Heart left ventricle (tissue), 16 donors: ENCODE results near the gene SLC7A6. TPM values are rescaled to one million over a fixed set of nuclear protein-coding genes. Genes with fewer than 3 reads are reported as not detected.

Experiments used
- ATAC-seq, 4 donors: fragments of 200-7000 bp; cut with Tn5 transposase; one replicate each; pipeline ENCODE4 v1.9.1; 2020 to 2022; ENCODE audit warnings: moderate library complexity in 4 of 4, mild to moderate bottlenecking in 3 of 4, moderate number of reproducible peaks in 1 of 4
- DNase-seq, 5 donors: peaks; one replicate each; pipeline ENCODE4 v3.0.0-alpha.2; 2020
- H3K27ac ChIP-seq, 12 donors: fragments of 200-600 bp; sonication (generic) in 4 of 12; one replicate each; pipeline versions ENCODE4 v1.5.0 to v1.8.0; 2016 to 2022; ENCODE audit warnings: mild to moderate bottlenecking in 2 of 12
- H3K27me3 ChIP-seq, 9 donors: fragments of 200-600 bp; sonication (generic) in 2 of 9; one replicate each; pipeline versions ENCODE4 v1.5.1 to v1.8.0; 2016 to 2022; ENCODE audit warnings: mild to moderate bottlenecking in 3 of 9
- H3K36me3 ChIP-seq, 9 donors: fragments of 200-600 bp; sonication (generic) in 2 of 9; one replicate each; pipeline versions ENCODE4 v1.5.0 to v1.8.0; 2018 to 2022; ENCODE audit warnings: mild to moderate bottlenecking in 2 of 9
- H3K4me1 ChIP-seq, 12 donors: fragments of 200-600 bp; sonication (generic) in 4 of 12; one replicate each; pipeline versions ENCODE4 v1.5.0 to v1.8.0; 2016 to 2022; ENCODE audit warnings: mild to moderate bottlenecking in 3 of 12
- H3K4me3 ChIP-seq, 12 donors: fragments of 200-600 bp; sonication (generic) in 4 of 12; one replicate each; pipeline versions ENCODE4 v1.5.0 to v1.8.0; 2017 to 2022; ENCODE audit warnings: mild to moderate bottlenecking in 9 of 12, moderate library complexity in 4 of 12
- H3K9me3 ChIP-seq, 12 donors: fragments of 200-600 bp; sonication (generic) in 4 of 12; one replicate each; pipeline versions ENCODE4 v1.5.0 to v1.8.0; 2016 to 2022; ENCODE audit warnings: mild to moderate bottlenecking in 1 of 12
- CTCF ChIP-seq, 12 donors: fragments of 200-600 bp; sonication (generic) in 4 of 12; IDR thresholded peaks; one replicate each; pipeline versions ENCODE4 v1.5.0 to v1.8.0; 2018 to 2022; ENCODE audit warnings: antibody characterized with exemption in 12 of 12, mild to moderate bottlenecking in 5 of 12
- POLR2A ChIP-seq, 2 donors: fragments of 450-650 bp; IDR thresholded peaks; one replicate each; pipeline ENCODE4 v1.6.1; 2017; ENCODE audit warnings: antibody characterized with exemption in 2 of 2, mild to moderate bottlenecking in 2 of 2, moderate library complexity in 2 of 2
- WGBS, 4 donors: extraction: QIAGEN DNeasy Blood & Tissue Kit in 2 of 4; methylation state at CpG; one replicate each; pipeline versions ENCODE4 v1.1.5 to v1.1.7; 2013 to 2018; 5-methylcytosine and 5-hydroxymethylcytosine counted together
- intact Hi-C, 10 donors: fragments of 100-400 bp; cut with DNase I; formaldehyde crosslinking; loops; one replicate each; pipeline versions ENCODE4 v1.11.1 to v1.14.2; 2022
- polyA plus RNA-seq, 2 donors: library from polyadenylated mRNA; stranded (reverse); fragments of 200-250 nt; gene quantifications; one replicate each; pipeline ENCODE4 v1.2.3, GENCODE V29; 2013
- total RNA-seq, 9 donors: library from RNA; depleted of rRNA in 2 of 9; stranded (reverse); fragments of >200 nt in 2 of 9; fragmentation: NEBNext Ultra II Directional in 3 of 9; extraction: Animal tissue kit (Norgen Biotek cat#: 25700) in 3 of 9; gene quantifications; one replicate each; pipeline versions ENCODE4 v1.1.0 to v1.2.4, GENCODE V29; 2016 to 2023
- donor health status: ischemic (EF 13 %, LVEDD 7.1; RV severe dilation, severe dysfunction).
- donor health status: healthy with polysubstance abuse.
- donor health status: DM: no; HTN: yes; CAD: no.
- donor health status: DM: no; HTN: no; CAD: no.
- donor health status: ischemic (EF 25% LVEDD 6.9; RV normal size, moderate dysfunction).
- donor health status: ischemic (EF 25% LVEDD 5.7; RV mildly dilated, moderate dysfunction).
- donor health status: healthy.
- donor health status: DM: yes; HTN: yes; CAD: no.
- donor health status: ischemic (EF 35%, LVEDD 5.7; RV mildly dilated, moderate dysfunction).
- donor health status: nonischemic (EF 11% LVEDD 7.7; RV severe dilation, severe dysfunction).
- donor health status: DM: yes; HTN: yes; CAD: no.
- donor health status: PGD.
- donor health status: ischemic (EF 29% LVEDD 5.4; RV normal size, mild dysfunction).
- donor health status: nonischemic (EF 23%, LVEDD 6.1; RV moderate dilation, normal function).

SLC7A6 gene
- total and polyA plus RNA-seq, 11 donors, result 32.7 to 76.0 (median 45.6) TPM

- no peaks in the 10 kb centered on the region for H3K27me3 ChIP-seq
- intact Hi-C loops, result no loop called here
- no peaks in the 10 kb centered on the region for H3K9me3 ChIP-seq
- H3K27ac ChIP-seq, result peak overlapping the region in 11 of 12 donors; percentile 33 to 90 (median 70)
- WGBS, 4 donors, result 75 to 84% (median 82%) methylated on average over 12 to 27 of the region's 27 CpGs
- H3K4me1 ChIP-seq, result peaks cover 0 to 71% (median 23%) of the 10 kb centered on the region in 12 donors
- TF ChIP-seq POLR2A (IDR thresholded peaks at IDR 0.05), result no peak
- TF ChIP-seq CTCF (IDR thresholded peaks at IDR 0.05), result no peak
- H3K4me3 ChIP-seq, result no peak overlapping the region
- ATAC-seq, result peak; percentile 8 to 28 (median 11)
- peaks cover 0 to 71% (median 61%) of the 10 kb centered on the region in 9 donors for H3K36me3 ChIP-seq
- peak in 2 of 5 donors; percentile 55 to 69 for DNase-seq
Measured at GRCh38 chr16:68259007-68259825, 5.1 kb upstream of the SLC7A6 start.

- no peak for DNase-seq
- WGBS, 4 donors, result 36 to 58% (median 37%) methylated on average over 7 to 11 of the region's 11 CpGs
Measured at GRCh38 chr16:68263559-68264127, 683 bp upstream of the SLC7A6 start.

GRCh38 chr16:68265078-68265920, 973 bp downstream of the SLC7A6 start:
- TF ChIP-seq POLR2A (IDR thresholded peaks at IDR 0.05), result peak in 1 of 2 donors; percentile 60
- no peak for TF ChIP-seq CTCF (IDR thresholded peaks at IDR 0.05)

More at GRCh38 chr16:68263559-68264127, 683 bp upstream of the SLC7A6 start:
- H3K4me1 ChIP-seq, result peaks cover 0 to 72% (median 43%) of the 10 kb centered on the region in 12 donors
- no peaks in the 10 kb centered on the region for H3K27me3 ChIP-seq
- peak overlapping the region; percentile 53 to 97 (median 90) for H3K4me3 ChIP-seq
- peaks cover 0 to 37% (median 22%) of the 10 kb centered on the region in 9 donors for H3K36me3 ChIP-seq
- TF ChIP-seq CTCF (IDR thresholded peaks at IDR 0.05), result no peak
- no peak for TF ChIP-seq POLR2A (IDR thresholded peaks at IDR 0.05)
- no peaks in the 10 kb centered on the region for H3K9me3 ChIP-seq
- no peak for ATAC-seq
- intact Hi-C loops, result loop anchor here (1.0 to 5.0 kb wide), 10 partner anchors 21 to 64 kb away; partner anchors contain the start of genes PRMT7 (in 9 of the 10) and SLC7A6OS (in 9 of the 10)
- H3K27ac ChIP-seq, result peak overlapping the region; percentile 86 to 100 (median 98)

More at GRCh38 chr16:68265078-68265920, 973 bp downstream of the SLC7A6 start:
- peaks cover 0 to 76% (median 45%) of the 10 kb centered on the region in 12 donors for H3K4me1 ChIP-seq
- peak; percentile 71 to 83 (median 72) for ATAC-seq
- H3K36me3 ChIP-seq, result peaks cover 0 to 20% (median 7%) of the 10 kb centered on the region in 9 donors
- H3K27ac ChIP-seq, result peak overlapping the region; percentile 86 to 100 (median 98)
- H3K9me3 ChIP-seq, result no peaks in the 10 kb centered on the region
- no peaks in the 10 kb centered on the region for H3K27me3 ChIP-seq
- intact Hi-C loops, result loop anchor here in 2 of 10 donors (2.0 kb wide), 2 partner anchors 20 to 46 kb away; partner anchors contain the start of genes PRMT7 (in 1 of the 2) and SLC7A6OS (in 1 of the 2)
- peak; percentile 54 to 74 (median 67) for DNase-seq
- peak overlapping the region; percentile 53 to 97 (median 90) for H3K4me3 ChIP-seq
- 3 to 6% (median 5%) methylated on average over 23 of the region's 23 CpGs for WGBS, 4 donors
